ENCODE measurements around the gene DCN. TPM values are rescaled to one million over a fixed set of nuclear protein-coding genes. Genes with fewer than 3 reads are reported as not detected.

The DCN gene
- total RNA-seq, 1 donor from 2014 or later = 843 TPM

- DNase-seq = no peak
- peaks cover 3% of the 10 kb centered on the region for H3K36me3 ChIP-seq
- H3K27ac ChIP-seq = peak overlapping the region; percentile 53
- no peaks in the 10 kb centered on the region for H3K27me3 ChIP-seq (ENCODE audit: low read depth)
- ATAC-seq = peak; percentile 59 to 61
- no peak for TF ChIP-seq CTCF (IDR thresholded peaks at IDR 0.05)
- intact Hi-C loops (cut with DNase I) = no loop called here
- H3K9me3 ChIP-seq = no peaks in the 10 kb centered on the region
- no peak overlapping the region for H3K4me3 ChIP-seq
- peaks cover 5% of the 10 kb centered on the region for H3K4me1 ChIP-seq
These were observed 40.4 kb downstream of the DCN start for GRCh38 chr12:91142221-91142631.

GRCh38 chr12:91140026-91140931 lies 42.3 kb downstream of the DCN start:
- intact Hi-C loops (cut with DNase I) = no loop called here
- H3K9me3 ChIP-seq = no peaks in the 10 kb centered on the region
- peak overlapping the region; percentile 53 for H3K27ac ChIP-seq
- no peak for TF ChIP-seq CTCF (IDR thresholded peaks at IDR 0.05)
- peak; percentile 56 to 71 for ATAC-seq
- peaks cover 5% of the 10 kb centered on the region for H3K4me1 ChIP-seq
- no peaks in the 10 kb centered on the region for H3K27me3 ChIP-seq (ENCODE audit: low read depth)
- H3K4me3 ChIP-seq = no peak overlapping the region
- no peak for DNase-seq
- no peaks in the 10 kb centered on the region for H3K36me3 ChIP-seq

GRCh38 chr12:91139286-91139685 lies 43.3 kb downstream of the DCN start:
- Histone ChIP-seq H3K36me3 (no peaks in the 10 kb centered on the region), H3K9me3 (no peaks in the 10 kb centered on the region), H3K27me3 (ENCODE audit: low read depth) (no peaks in the 10 kb centered on the region), H3K4me1 (peaks cover 5% of the 10 kb centered on the region), H3K27ac (no peak overlapping the region), H3K4me3 (no peak overlapping the region)
- intact Hi-C loops (cut with DNase I) = no loop called here
- DNase-seq (no peak), ATAC-seq (no peak)
- no peak for TF ChIP-seq CTCF (IDR thresholded peaks at IDR 0.05)

GRCh38 chr12:91138337-91138920 lies 44.2 kb downstream of the DCN start:
- DNase-seq = no peak
- Histone ChIP-seq H3K27ac (no peak overlapping the region), H3K4me3 (no peak overlapping the region), H3K27me3 (ENCODE audit: low read depth) (no peaks in the 10 kb centered on the region), H3K4me1 (peaks cover 5% of the 10 kb centered on the region), H3K9me3 (no peaks in the 10 kb centered on the region), H3K36me3 (no peaks in the 10 kb centered on the region)
- intact Hi-C loops (cut with DNase I) = no loop called here
- no peak for TF ChIP-seq CTCF (IDR thresholded peaks at IDR 0.05)
- no peak for ATAC-seq

- intact Hi-C loops (cut with DNase I) = no loop called here
- DNase-seq = no peak
These were observed 48.7 kb downstream of the DCN start for GRCh38 chr12:91133871-91134270.

More at GRCh38 chr12:91133871-91134270, 48.7 kb downstream of the DCN start:
- no peak for TF ChIP-seq CTCF (IDR thresholded peaks at IDR 0.05)
- Histone ChIP-seq H3K4me3 (no peak overlapping the region), H3K4me1 (peaks cover 5% of the 10 kb centered on the region), H3K36me3 (no peaks in the 10 kb centered on the region), H3K9me3 (no peaks in the 10 kb centered on the region), H3K27ac (no peak overlapping the region), H3K27me3 (ENCODE audit: low read depth) (no peaks in the 10 kb centered on the region)
- no peak for ATAC-seq
